OCI-LY7 (cell line): Measurements from ENCODE around the gene AIFM3. TPM values are rescaled to one million over a fixed set of nuclear protein-coding genes. Genes with fewer than 3 reads are reported as not detected.
A peak's percentile ranks its signal among the peaks of the same experiment; 100 is the strongest.
"Not testable (repeated sequence)": the region's sequence is repeated elsewhere in the genome, so short reads cannot be mapped to it uniquely, and the experiment has no call there.

Experiments used
- BruUV-seq: library from RNA; stranded (reverse); fragments of 400-500 nt; replicated peaks from 2 replicates; lab custom pipeline; 2021; lab: Mats Ljungman, UMichigan
- CTCF ChIA-PET: fragments of 300-600 bp; sonication (Branson Sonifier 250); formaldehyde crosslinking; loops from one replicate; lab custom pipeline; 2022; ENCODE audit warnings: antibody characterized with exemption; ENCODE audit not compliant: unreplicated experiment; lab: Charles Lee
- POLR2A ChIA-PET: fragments of 300-600 bp; sonication (Branson Sonifier 250); formaldehyde crosslinking; loops from one replicate; lab custom pipeline; 2022; ENCODE audit warnings: antibody characterized with exemption; lab: Charles Lee
- DNase-seq: peaks from one replicate; pipeline ENCODE4 v3.0.0-alpha.2; 2015; ENCODE audit warnings: low spot score
- H2AFZ ChIP-seq: fragments of 200-600 bp; sonication (generic), shearing (Covaris generic); 2 replicates; pipeline ENCODE4 v1.6.1; 2014; ENCODE audit warnings: mild to moderate bottlenecking, antibody characterized with exemption, low read length, moderate library complexity
- H3K27ac ChIP-seq: fragments of 200-600 bp; sonication (generic); 2 replicates; pipeline ENCODE4 v1.5.1; 2014; ENCODE audit warnings: mixed run types, low read depth, mild to moderate bottlenecking, moderate library complexity, low read length, inconsistent platforms; ENCODE audit not compliant: poor library complexity, severe bottlenecking
- H3K36me3 ChIP-seq: fragments of 200-600 bp; sonication (generic); 2 replicates; pipeline ENCODE4 v1.6.1; 2014; ENCODE audit warnings: mild to moderate bottlenecking, antibody characterized with exemption, low read length, moderate library complexity, mixed read lengths; ENCODE audit not compliant: insufficient read depth
- H3K4me1 ChIP-seq: fragments of 200-600 bp; sonication (generic); 2 replicates; pipeline ENCODE4 v1.5.1; 2014; ENCODE audit warnings: mild to moderate bottlenecking, low read length; ENCODE audit not compliant: insufficient read depth, poor library complexity, severe bottlenecking
- H3K4me2 ChIP-seq: fragments of 200-600 bp; sonication (generic); 2 replicates; pipeline ENCODE4 v1.6.1; 2014; ENCODE audit warnings: mild to moderate bottlenecking, low read length
- H3K4me3 ChIP-seq: fragments of 200-600 bp; sonication (generic); 2 replicates; pipeline ENCODE4 v1.5.1; 2014; ENCODE audit warnings: mild to moderate bottlenecking, low read depth, low read length; ENCODE audit not compliant: poor library complexity, severe bottlenecking
- H3K79me2 ChIP-seq: fragments of 200-600 bp; sonication (generic); 2 replicates; pipeline ENCODE4 v1.6.1; 2016; ENCODE audit warnings: low read depth, mild to moderate bottlenecking, low read length, moderate library complexity, mixed read lengths; ENCODE audit not compliant: insufficient read depth
- H3K9me2 ChIP-seq: fragments of 200-600 bp; sonication (generic); 2 replicates; pipeline ENCODE4 v1.6.1; 2016; ENCODE audit warnings: mild to moderate bottlenecking, low read length, mixed read lengths; ENCODE audit not compliant: insufficient read depth
- H3K9me3 ChIP-seq: fragments of 200-600 bp; sonication (generic); 2 replicates; pipeline ENCODE4 v1.6.1; 2014; ENCODE audit warnings: mild to moderate bottlenecking, mixed run types, low read length, mixed read lengths
- H4K20me1 ChIP-seq: fragments of 200-600 bp; sonication (generic); 2 replicates; pipeline ENCODE4 v1.6.1; 2014; ENCODE audit warnings: mild to moderate bottlenecking, antibody characterized with exemption, low read length, moderate library complexity, mixed read lengths; ENCODE audit not compliant: insufficient read depth
- CTCF ChIP-seq: fragments of 200-600 bp; sonication (generic); conservative IDR thresholded peaks from 2 replicates; pipeline ENCODE4 v1.5.1; 2014; ENCODE audit warnings: mild to moderate bottlenecking, antibody characterized with exemption, low read length, moderate library complexity, mixed read lengths
- EZH2phosphoT487 ChIP-seq: fragments of 200-600 bp; sonication (generic); IDR thresholded peaks from 2 replicates; pipeline ENCODE4 v1.6.1; 2018; ENCODE audit warnings: low read depth, borderline replicate concordance, mild to moderate bottlenecking, mixed run types, antibody characterized with exemption, low read length, moderate library complexity, mixed read lengths
- intact Hi-C: fragments of 100-400 bp; cut with micrococcal nuclease; formaldehyde crosslinking; loops from one replicate; pipeline ENCODE4 v1.10.0; 2022; ENCODE audit not compliant: unreplicated experiment
- total RNA-seq, 2 experiments: library from RNA; depleted of rRNA in 1 of 2; stranded (reverse); fragments of >200 nt in 1 of 2; shearing (Covaris generic) in 1 of 2; gene quantifications; 2 replicates each; pipeline ENCODE4 v1.2.3, GENCODE V29; 2014 to 2022

The AIFM3 gene
- total RNA-seq, 2 experiments from 2014 or later: 0.47 TPM; not detected in 1

- intact Hi-C loops: loop anchor here (1.0 to 10.0 kb wide), 3 partner anchors 20 to 147 kb away; partner anchors contain the start of genes CRKL, PI4KA and SNAP29
- H3K4me2 ChIP-seq: peak within 1 kb of the TSS; percentile 100
- TF ChIP-seq CTCF: no peak
- no peak for TF ChIP-seq EZH2phosphoT487
- peak within 1 kb of the TSS; percentile 96 for H3K27ac ChIP-seq
- H2AFZ ChIP-seq: peak within 1 kb of the TSS; percentile 31; the same call in 1 of the 2 replicates
- ChIA-PET CTCF (no interaction called here), POLR2A (interaction anchor here (0.8 to 1.3 kb wide), 4 partner anchors 12 to 79 kb away, joined by 3 to 4 read pairs (median 4); partner anchors contain the start of gene LZTR1)
- peaks cover 36% of the 10 kb centered on the region for H3K4me1 ChIP-seq
- DNase-seq: peak; percentile 97
- H3K36me3 ChIP-seq: peaks cover 41% of the 10 kb centered on the region
- no peaks in the 10 kb centered on the region for H3K9me3 ChIP-seq
- H4K20me1 ChIP-seq: no peaks in the 10 kb centered on the region
- BruUV-seq: TSS peak; percentile 83
- H3K9me2 ChIP-seq: no peaks in the 10 kb centered on the region
- H3K4me3 ChIP-seq: peak within 1 kb of the TSS; percentile 83
- peaks cover 30% of the 10 kb centered on the region for H3K79me2 ChIP-seq
Measured at GRCh38 chr22:21001601-21002325, 34.7 kb downstream of the AIFM3 start, which contains the start of gene THAP7. THAP7 (minus strand) TSS chr22:21002118; CDS start chr22:21001911, 207 bp downstream.

GRCh38 chr22:21003782-21004181, 36.7 kb downstream of the AIFM3 start:
- Histone ChIP-seq H3K4me3 (peak overlapping the region; percentile 83), H2AFZ (no peak overlapping the region), H3K4me1 (peaks cover 29% of the 10 kb centered on the region), H3K9me3 (no peaks in the 10 kb centered on the region), H3K27ac (no peak overlapping the region), H3K9me2 (no peaks in the 10 kb centered on the region), H3K79me2 (peaks cover 30% of the 10 kb centered on the region), H3K4me2 (peak overlapping the region; percentile 100), H4K20me1 (no peaks in the 10 kb centered on the region), H3K36me3 (peaks cover 25% of the 10 kb centered on the region)
- ChIA-PET POLR2A (interaction anchor here (1.3 to 1.4 kb wide), 2 partner anchors 15 to 18 kb away, joined by 3 read pairs; no protein-coding TSS in a partner anchor), CTCF (interaction anchor here (0.6 kb wide), 1 partner anchor 12 kb away, joined by 3 read pairs; no protein-coding TSS in a partner anchor)
- DNase-seq: no peak
- TF ChIP-seq EZH2phosphoT487: no peak
- no peak for TF ChIP-seq CTCF
- intact Hi-C loops: loop anchor here (10.0 kb wide), 1 partner anchor 149 kb away; the partner anchor contains the start of genes PI4KA and SNAP29
- no TSS peak for BruUV-seq

GRCh38 chr22:21009208-21009607, 42.2 kb downstream of the AIFM3 start:
- BruUV-seq, H3K4me2 ChIP-seq, H4K20me1 ChIP-seq, DNase-seq, H3K9me3 ChIP-seq, H3K9me2 ChIP-seq, CTCF ChIA-PET, H2AFZ ChIP-seq, H3K4me1 ChIP-seq, H3K79me2 ChIP-seq, H3K4me3 ChIP-seq, H3K36me3 ChIP-seq, H3K27ac ChIP-seq: not testable (repeated sequence)
- POLR2A ChIA-PET: interaction anchor here (0.5 kb wide), 1 partner anchor 65 kb away, joined by 3 read pairs; no protein-coding TSS in a partner anchor
- intact Hi-C loops: loop anchor here (10.0 kb wide), 1 partner anchor 154 kb away; the partner anchor contains the start of genes PI4KA and SNAP29
